H1 (cell line): ENCODE measurements around the gene GRID1. TPM values are rescaled to one million over a fixed set of nuclear protein-coding genes. Genes with fewer than 3 reads are reported as not detected.

Experiments used
- CTCF ChIA-PET: fragments of 300-600 bp; sonication (Branson Sonifier 250); formaldehyde crosslinking; loops from one replicate; lab custom pipeline; 2021; ENCODE audit not compliant: partially characterized antibody; lab: Charles Lee
- POLR2A ChIA-PET: fragments of 300-600 bp; sonication (Branson Sonifier 250); formaldehyde crosslinking; loops from one replicate; lab custom pipeline; 2021; ENCODE audit warnings: inconsistent platforms; ENCODE audit not compliant: partially characterized antibody; lab: Charles Lee
- DNase-seq, 2 experiments: peaks; one replicate each; pipeline versions ENCODE4 v3.0.0 to v3.0.0-alpha.2; 2010 to 2022; ENCODE audit warnings: low spot score in 2 of 2, low read depth in 1 of 2, mixed read lengths in 1 of 2
- FAIRE-seq: peaks from 2 replicates; lab custom pipeline; 2011; peaks lifted over from hg19 to GRCh38; lab: Jason Lieb, UNC
- H2AFZ ChIP-seq: 2 replicates; pipeline ENCODE4 v1.8.1; 2012; ENCODE audit warnings: low read length, inconsistent platforms
- H2AK5ac ChIP-seq: 2 replicates; pipeline ENCODE4 v1.6.1; 2013; ENCODE audit warnings: low read depth, low read length
- H2BK120ac ChIP-seq: replicated peaks from 2 replicates; pipeline ENCODE3; 2013; ENCODE audit warnings: low read depth, low read length, inconsistent platforms
- H2BK12ac ChIP-seq: 2 replicates; pipeline ENCODE4 v1.6.1; 2013; ENCODE audit warnings: low read depth, low read length
- H2BK15ac ChIP-seq: 2 replicates; pipeline ENCODE4 v1.6.1; 2013; ENCODE audit warnings: low read length
- H2BK20ac ChIP-seq: 2 replicates; pipeline ENCODE4 v1.6.1; 2013; ENCODE audit warnings: low read length
- H2BK5ac ChIP-seq: 2 replicates; pipeline ENCODE4 v1.6.1; 2013; ENCODE audit warnings: low read depth, low read length
- H3K14ac ChIP-seq: 2 replicates; pipeline ENCODE4 v1.6.1; 2013; ENCODE audit warnings: inconsistent platforms; ENCODE audit not compliant: insufficient read length
- H3K18ac ChIP-seq: 2 replicates; pipeline ENCODE4 v1.6.1; 2013; ENCODE audit warnings: low read length; ENCODE audit errors: extremely low read depth
- H3K23ac ChIP-seq: 2 replicates; pipeline ENCODE4 v1.6.1; 2013; ENCODE audit warnings: inconsistent platforms; ENCODE audit not compliant: insufficient read length
- H3K23me2 ChIP-seq: 2 replicates; pipeline ENCODE4 v1.6.1; 2013; ENCODE audit warnings: low read depth, low read length
- H3K27ac ChIP-seq: 2 replicates; pipeline ENCODE4 v1.6.1; 2011; ENCODE audit warnings: low read depth, low read length, inconsistent platforms
- H3K27me3 ChIP-seq, 4 experiments: replicated peaks in 1 of 4; 1 replicate in 1 of 4; 2 replicates in 3 of 4; pipeline versions ENCODE4 v1.6.1 to v1.8.1; 2011 to 2013; ENCODE audit warnings: low read length in 3 of 4, mild to moderate bottlenecking in 3 of 4, inconsistent platforms in 2 of 4, mixed read lengths in 2 of 4, moderate library complexity in 1 of 4; ENCODE audit not compliant: control insufficient read depth in 3 of 4, insufficient read depth in 3 of 4; ENCODE audit errors: extremely low read depth in 1 of 4
- H3K36me3 ChIP-seq, 4 experiments: 2 replicates each; pipeline versions ENCODE4 v1.6.1 to v1.8.1; 2011 to 2013; ENCODE audit warnings: mild to moderate bottlenecking in 4 of 4, low read length in 3 of 4, moderate library complexity in 2 of 4, control low read depth in 1 of 4, inconsistent platforms in 1 of 4; ENCODE audit not compliant: insufficient read depth in 4 of 4, control insufficient read depth in 2 of 4
- H3K4ac ChIP-seq: replicated peaks from 2 replicates; pipeline ENCODE3; 2013; ENCODE audit warnings: low read length, low read depth, mixed read lengths, inconsistent platforms; ENCODE audit not compliant: insufficient read length
- H3K4me1 ChIP-seq, 4 experiments: replicated peaks in 1 of 4; 1 replicate in 1 of 4; 2 replicates in 3 of 4; pipeline versions ENCODE4 v1.6.1 to v1.8.1; 2011 to 2013; ENCODE audit warnings: low read length in 3 of 4, inconsistent platforms in 2 of 4, mixed read lengths in 1 of 4; ENCODE audit not compliant: insufficient read depth in 4 of 4, control insufficient read depth in 3 of 4
- H3K4me2 ChIP-seq, 2 experiments: 2 replicates each; pipeline versions ENCODE4 v1.6.1 to v1.8.1; 2011 to 2013; ENCODE audit warnings: low read depth in 2 of 2, low read length in 2 of 2, control low read depth in 1 of 2, inconsistent platforms in 1 of 2, mild to moderate bottlenecking in 1 of 2; ENCODE audit not compliant: insufficient read depth in 1 of 2
- H3K4me3 ChIP-seq, 4 experiments: fragments of 200-600, 300-600 bp in 1 of 4; sonication (generic), shearing (Covaris generic), sonication (Bioruptor Twin) in 1 of 4; 2 replicates each; pipeline versions ENCODE4 v1.5.1 to v1.8.1; 2011 to 2016; ENCODE audit warnings: low read length in 4 of 4, low read depth in 3 of 4, control low read depth in 2 of 4, inconsistent platforms in 2 of 4, mild to moderate bottlenecking in 2 of 4, mixed read lengths in 1 of 4, moderate library complexity in 1 of 4; ENCODE audit not compliant: insufficient read depth in 2 of 4; ENCODE audit errors: extremely low read depth in 1 of 4
- H3K56ac ChIP-seq: replicated peaks from 2 replicates; pipeline ENCODE3; 2013; ENCODE audit warnings: low read depth, mild to moderate bottlenecking, mixed read lengths, low read length, inconsistent platforms; ENCODE audit not compliant: insufficient read length
- H3K79me1 ChIP-seq: 2 replicates; pipeline ENCODE4 v1.6.1; 2013; ENCODE audit warnings: low read depth, low read length, control low read depth
- H3K79me2 ChIP-seq, 2 experiments: 2 replicates each; pipeline versions ENCODE4 v1.6.1 to v1.8.1; 2012 to 2013; ENCODE audit warnings: low read length in 2 of 2, mild to moderate bottlenecking in 2 of 2, inconsistent platforms in 1 of 2; ENCODE audit not compliant: insufficient read depth in 2 of 2, control insufficient read depth in 1 of 2
- H3K9ac ChIP-seq, 4 experiments: replicated peaks in 1 of 4; 1 replicate in 1 of 4; 2 replicates in 3 of 4; pipeline versions ENCODE4 v1.6.1 to v1.8.1; 2011 to 2013; ENCODE audit warnings: low read depth in 3 of 4, low read length in 3 of 4, control low read depth in 2 of 4, mild to moderate bottlenecking in 2 of 4, moderate library complexity in 2 of 4, inconsistent platforms in 1 of 4; ENCODE audit errors: extremely low read depth in 1 of 4
- H3K9me3 ChIP-seq, 2 experiments: 2 replicates each; pipeline versions ENCODE4 v1.6.1 to v1.8.1; 2012 to 2013; ENCODE audit warnings: mild to moderate bottlenecking in 2 of 2, moderate library complexity in 2 of 2, control low read depth in 1 of 2, inconsistent platforms in 1 of 2, low read depth in 1 of 2, low read length in 1 of 2, mixed read lengths in 1 of 2; ENCODE audit not compliant: insufficient read depth in 2 of 2
- H4K20me1 ChIP-seq, 2 experiments: replicated peaks in 1 of 2; 2 replicates each; pipeline versions ENCODE3 to v1.8.1; 2011 to 2013; ENCODE audit warnings: inconsistent platforms in 2 of 2, low read length in 2 of 2, mild to moderate bottlenecking in 1 of 2; ENCODE audit not compliant: insufficient read depth in 2 of 2, control insufficient read depth in 1 of 2
- H4K5ac ChIP-seq: 2 replicates; pipeline ENCODE4 v1.6.1; 2013; ENCODE audit warnings: low read length, low read depth, mixed read lengths, inconsistent platforms; ENCODE audit not compliant: insufficient read length
- H4K8ac ChIP-seq: 2 replicates; pipeline ENCODE4 v1.8.0; 2013; ENCODE audit warnings: mild to moderate bottlenecking, moderate library complexity, low read length, inconsistent platforms; ENCODE audit not compliant: insufficient read depth; ENCODE audit errors: extremely low read depth
- H4K91ac ChIP-seq: replicated peaks from 2 replicates; pipeline ENCODE3; 2013; ENCODE audit warnings: low read length, mixed read lengths, inconsistent platforms; ENCODE audit not compliant: insufficient read length
- BCL11A ChIP-seq, 2 experiments: IDR thresholded peaks; one replicate each; pipeline ENCODE4 v1.6.1; 2011; ENCODE audit warnings: low read depth in 2 of 2, low read length in 2 of 2, mild to moderate bottlenecking in 2 of 2
- CHD2 ChIP-seq: IDR thresholded peaks from 2 replicates; pipeline ENCODE4 v1.6.1; 2012; ENCODE audit warnings: low read length, improper control_type of control experiment
- CREB1 ChIP-seq: IDR thresholded peaks from 2 replicates; pipeline ENCODE4 v1.6.1; 2012; ENCODE audit warnings: inconsistent platforms
- JUN ChIP-seq: IDR thresholded peaks from 2 replicates; pipeline ENCODE4 v1.6.1; 2011; ENCODE audit warnings: low read depth, mild to moderate bottlenecking, improper control_type of control experiment, low read length
- KDM1A ChIP-seq: fragments of 200-600, 300-600 bp; sonication (generic); IDR thresholded peaks from 2 replicates; pipeline ENCODE4 v1.7.1; 2016; ENCODE audit warnings: mild to moderate bottlenecking, low read length, borderline replicate concordance
- KDM4A ChIP-seq: IDR thresholded peaks from one replicate; pipeline ENCODE4 v1.7.1; 2012; ENCODE audit warnings: low read depth, mild to moderate bottlenecking, moderate library complexity, low read length, inconsistent platforms; ENCODE audit not compliant: severe bottlenecking
- KDM5A ChIP-seq: fragments of 200-600 bp; IDR thresholded peaks from 2 replicates; pipeline ENCODE4 v1.7.1; 2012; ENCODE audit warnings: mild to moderate bottlenecking, low read length, inconsistent platforms, mixed read lengths
- MAFK ChIP-seq: IDR thresholded peaks from 2 replicates; pipeline ENCODE4 v1.6.1; 2012; ENCODE audit warnings: low read depth, mild to moderate bottlenecking, improper control_type of control experiment, low read length
- RFX5 ChIP-seq: IDR thresholded peaks from 2 replicates; pipeline ENCODE4 v1.6.1; 2011; ENCODE audit warnings: low read depth, low read length, improper control_type of control experiment, borderline replicate concordance
- SP2 ChIP-seq: IDR thresholded peaks from 2 replicates; pipeline ENCODE4 v1.6.1; 2012; ENCODE audit warnings: mild to moderate bottlenecking, low read length, inconsistent platforms
- SP4 ChIP-seq: IDR thresholded peaks from 2 replicates; pipeline ENCODE4 v1.6.1; 2012; ENCODE audit warnings: low read length, inconsistent platforms
- TCF12 ChIP-seq: IDR thresholded peaks from 2 replicates; pipeline ENCODE4 v1.6.1; 2011; ENCODE audit warnings: low read depth, mild to moderate bottlenecking, low read length
- WGBS, 2 experiments: shearing (Covaris generic) in 1 of 2; methylation state at CpG; one replicate each; pipeline versions ENCODE4 v1.1.6 to v1.1.7; 2013 to 2015; ENCODE audit warnings: low lambda C conversion rate in 2 of 2, mixed read lengths in 2 of 2, inconsistent platforms in 1 of 2, low coverage in 1 of 2, missing lambda C conversion rate in 1 of 2; ENCODE audit not compliant: insufficient replicate concordance in 2 of 2, insufficient coverage in 1 of 2, insufficient read length in 1 of 2; ENCODE audit errors: extremely low coverage in 1 of 2, missing lambda C conversion rate in 1 of 2; 5-methylcytosine and 5-hydroxymethylcytosine counted together
- polyA plus RNA-seq, 7 experiments: library from polyadenylated mRNA; depleted of rRNA in 3 of 7; stranded (reverse) in 5 of 7; unstranded in 2 of 7; fragments of >200 nt in 5 of 7; fragments of 200-250 nt in 2 of 7; gene quantifications; 1 replicate in 5 of 7; 2 replicates in 1 of 7; 4 replicates in 1 of 7; pipeline versions ENCODE4 v1.2.1 to v1.2.3, GENCODE V29; 2011 to 2013; ENCODE audit warnings: missing spikeins in 2 of 7, mixed read lengths in 2 of 7
- total RNA-seq: library from RNA; stranded (reverse); fragmentation: NEBNext Ultra II Directional; extraction: Animal tissue kit (Norgen Biotek cat#: 25700); gene quantifications from 2 replicates; pipeline ENCODE4 v1.2.1, GENCODE V29; 2021
- TF ChIP-seq, protein P1 (sequence below): IDR thresholded peaks from 2 replicates; pipeline ENCODE4 v1.6.1; 2011; ENCODE audit warnings: low read depth, mild to moderate bottlenecking, low read length; ENCODE audit not compliant: insufficient read depth
- TF ChIP-seq, protein P2 (sequence below): IDR thresholded peaks from 2 replicates; pipeline ENCODE4 v1.6.1; 2012; ENCODE audit warnings: inconsistent platforms

Gene GRID1
- total and polyA plus RNA-seq, 2 of the 8 experiments (the other 6 are each of a cell fraction or from before 2014, with no cell fraction given) = 0.22 to 0.30 TPM

DNA sequence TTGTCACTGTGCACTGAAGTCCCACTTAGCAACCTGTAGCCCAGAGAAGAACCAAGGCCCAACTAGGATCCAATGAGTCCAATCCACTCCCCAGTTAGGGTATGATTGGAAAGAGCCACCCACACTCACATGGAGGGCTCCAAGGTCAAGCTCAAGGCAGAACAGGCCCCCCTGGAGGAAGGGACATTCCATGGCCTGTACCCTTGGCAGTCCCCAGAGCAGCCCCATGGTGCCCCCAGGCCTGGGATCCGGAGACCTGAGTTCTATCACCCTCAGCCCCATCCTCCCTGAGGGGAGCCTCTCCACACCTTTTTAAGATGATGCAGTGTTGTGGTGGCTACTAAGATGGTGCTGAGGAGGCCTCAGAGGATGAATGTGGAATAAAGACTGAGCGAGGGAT lies 231.4 kb downstream of the GRID1 start:
- no peak overlapping the region for H2BK5ac ChIP-seq

More for the DNA sequence above, 231.4 kb downstream of the GRID1 start:
- Histone ChIP-seq H4K5ac (no peak overlapping the region), H3K79me2 (no peaks in the 10 kb centered on the region), H3K4ac (no peak overlapping the region), H2AK5ac (no peak overlapping the region), H3K4me1 (no peaks in the 10 kb centered on the region), H3K4me3 (no peak overlapping the region), H3K23me2 (peaks cover 3% of the 10 kb centered on the region; the same call in 1 of the 2 replicates), H4K91ac (no peak overlapping the region), H3K18ac (no peak overlapping the region), H3K14ac (no peak overlapping the region), H4K8ac (no peak overlapping the region), H3K36me3 (no peaks in the 10 kb centered on the region), H4K20me1 (no peaks in the 10 kb centered on the region), H3K27me3 (no peaks in the 10 kb centered on the region), H3K79me1 (no peaks in the 10 kb centered on the region), H3K56ac (no peak overlapping the region), H3K27ac (no peak overlapping the region), H2BK12ac (no peak overlapping the region), H3K9ac (no peak overlapping the region), H2BK20ac (no peak overlapping the region), H2BK120ac (no peak overlapping the region), H2BK15ac (no peak overlapping the region), H3K9me3 (peaks cover 0 to 3% of the 10 kb centered on the region in 2 experiments; a peak in 1 of 4 replicates), H3K4me2 (no peak overlapping the region), H2AFZ (no peak overlapping the region), H3K23ac (no peak overlapping the region)
- CTCF ChIA-PET = interaction anchor here (0.9 to 1.8 kb wide), 5 partner anchors 9 to 36 kb away, joined by 3 to 7 read pairs (median 4); no protein-coding TSS in a partner anchor
- WGBS, 2 experiments = 89% methylated on average over 2 of the region's 2 CpGs; no CpG with 5 or more reads in 1 of the 2 experiments
- POLR2A ChIA-PET = no interaction called here
- no peak for DNase-seq
- no peak for FAIRE-seq
- TF ChIP-seq CHD2 = no peak
- TF ChIP-seq TCF12 = no peak
- no peak for TF ChIP-seq SP2
- no peak for TF ChIP-seq MAFK
- TF ChIP-seq CREB1 = no peak
- TF ChIP-seq KDM5A = no peak
- TF ChIP-seq RFX5 = no peak
- TF ChIP-seq JUN = no peak
- TF ChIP-seq BCL11A (IDR thresholded peaks at IDR 0.05; ENCODE audit: low read depth in 2 of 2, low read length in 2 of 2) = no peak
- TF ChIP-seq, protein P1, sequence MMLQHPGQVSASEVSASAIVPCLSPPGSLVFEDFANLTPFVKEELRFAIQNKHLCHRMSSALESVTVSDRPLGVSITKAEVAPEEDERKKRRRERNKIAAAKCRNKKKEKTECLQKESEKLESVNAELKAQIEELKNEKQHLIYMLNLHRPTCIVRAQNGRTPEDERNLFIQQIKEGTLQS = no peak
- TF ChIP-seq, protein P2, sequence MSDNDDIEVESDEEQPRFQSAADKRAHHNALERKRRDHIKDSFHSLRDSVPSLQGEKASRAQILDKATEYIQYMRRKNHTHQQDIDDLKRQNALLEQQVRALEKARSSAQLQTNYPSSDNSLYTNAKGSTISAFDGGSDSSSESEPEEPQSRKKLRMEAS = no peak
- TF ChIP-seq KDM4A = no peak
- TF ChIP-seq SP4 = no peak
- no peak for TF ChIP-seq KDM1A
